ENCODE measurements around the gene PLSCR3.
A peak's percentile ranks its signal among the peaks of the same experiment; 100 is the strongest.

PLSCR3 gene

DNA sequence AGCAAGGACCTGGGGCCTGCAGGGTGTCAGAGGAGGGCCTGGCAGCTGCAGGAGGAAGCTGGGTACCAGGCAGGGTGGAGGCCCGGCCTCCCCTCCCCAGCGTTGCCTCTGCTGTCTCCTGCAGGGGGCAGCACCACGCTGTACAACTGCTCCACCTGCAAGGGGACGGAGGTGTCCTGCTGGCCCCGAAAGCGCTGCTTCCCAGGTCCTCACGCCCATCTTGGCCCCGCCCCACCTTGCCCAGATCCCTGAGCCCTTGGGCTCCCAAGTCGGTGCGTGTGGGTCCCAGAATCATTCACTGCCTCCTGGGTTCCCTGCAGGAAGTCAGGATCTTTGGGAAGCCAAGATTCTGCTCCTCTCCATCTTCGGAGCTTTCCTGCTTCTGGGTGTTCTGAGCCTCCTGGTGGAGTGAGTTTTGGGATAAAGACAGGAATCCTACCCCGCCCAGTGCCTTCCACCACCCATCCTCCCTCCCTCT is 38.2 kb downstream of the PLSCR3 start:
- Histone ChIP-seq H3K36me3 (ENCODE audit: control insufficient read depth in 2 of 2, insufficient read depth in 2 of 2, low read length in 2 of 2) (no peaks in the 10 kb centered on the region), H3K4me3 (ENCODE audit: low read length in 2 of 2) (no peak overlapping the region), H3K4me1 (ENCODE audit: control insufficient read depth, insufficient read depth, low read length) (peaks cover 38% of the 10 kb centered on the region), H3K9ac (ENCODE audit: low read length in 2 of 2) (no peak overlapping the region), H3K27me3 (ENCODE audit: control insufficient read depth in 1 of 2, insufficient read depth in 2 of 2, low read length in 2 of 2) (peaks cover 0 to 3% of the 10 kb centered on the region in 2 donors), H3K9me3 (ENCODE audit: control insufficient read depth in 2 of 2, low read length in 2 of 2) (no peaks in the 10 kb centered on the region), H3K27ac (ENCODE audit: low read length) (no peak overlapping the region)

DNA sequence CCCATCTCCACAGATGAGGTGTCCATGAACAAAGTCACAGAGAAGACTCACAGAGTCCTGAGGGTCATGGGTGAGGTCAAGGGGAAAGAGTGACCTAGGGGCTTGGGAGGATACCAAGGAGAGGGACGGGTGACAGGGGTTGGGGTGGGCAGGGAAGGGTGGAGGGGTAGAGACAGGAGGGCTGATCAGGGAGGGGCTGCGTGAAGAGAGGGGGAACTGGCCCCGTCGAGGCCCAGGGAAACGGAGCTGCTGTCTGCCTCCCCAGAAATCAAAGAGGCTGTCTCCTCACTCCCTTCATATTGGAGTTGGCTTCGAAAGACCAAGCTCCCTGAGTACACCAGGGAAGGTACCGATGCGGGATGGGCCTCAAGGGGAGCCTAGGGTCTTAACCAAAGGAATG is 38.8 kb downstream of the PLSCR3 start:
- Histone ChIP-seq H3K4me1 (ENCODE audit: control insufficient read depth, insufficient read depth, low read length) (peaks cover 43% of the 10 kb centered on the region), H3K27me3 (ENCODE audit: control insufficient read depth in 1 of 2, insufficient read depth in 2 of 2, low read length in 2 of 2) (peaks cover 0 to 3% of the 10 kb centered on the region in 2 donors), H3K36me3 (ENCODE audit: control insufficient read depth in 2 of 2, insufficient read depth in 2 of 2, low read length in 2 of 2) (no peaks in the 10 kb centered on the region), H3K9ac (ENCODE audit: low read length in 2 of 2) (no peak overlapping the region), H3K9me3 (ENCODE audit: control insufficient read depth in 2 of 2, low read length in 2 of 2) (no peaks in the 10 kb centered on the region), H3K27ac (ENCODE audit: low read length) (no peak overlapping the region), H3K4me3 (ENCODE audit: low read length in 2 of 2) (no peak overlapping the region)

DNA sequence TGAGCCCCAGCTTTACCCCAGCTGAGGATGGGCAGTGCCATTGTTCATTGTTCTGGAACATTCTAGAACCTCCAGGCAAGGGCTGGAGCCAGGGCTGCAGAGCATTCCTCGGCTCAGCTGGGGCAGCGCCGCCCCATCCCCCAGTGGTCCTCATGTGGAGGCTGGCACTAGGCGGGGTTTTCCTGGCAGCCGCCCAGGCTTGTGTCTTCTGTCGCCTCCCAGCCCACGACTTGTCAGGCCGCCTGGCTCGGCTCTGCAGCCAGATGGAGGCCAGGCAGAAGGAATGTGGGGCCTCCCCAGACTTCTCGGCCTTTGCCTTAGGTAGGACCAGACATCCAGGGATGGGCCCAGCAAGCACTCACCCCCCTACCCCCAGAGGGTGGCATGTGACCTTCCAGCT is 39.3 kb downstream of the PLSCR3 start, which contains the start of gene TMEM95:
TMEM95 (plus strand) TSS at position 104 of the 400 bp plus-strand sequence; CDS start at position 153, 49 bp downstream.
- Histone ChIP-seq H3K27me3 (ENCODE audit: control insufficient read depth in 1 of 2, insufficient read depth in 2 of 2, low read length in 2 of 2) (peaks cover 0 to 3% of the 10 kb centered on the region in 2 donors), H3K4me3 (ENCODE audit: low read length in 2 of 2) (peak within 1 kb of the TSS in 1 of 2 donors; percentile 29), H3K9ac (ENCODE audit: low read length in 2 of 2) (peak within 1 kb of the TSS in 1 of 2 donors; percentile 13), H3K4me1 (ENCODE audit: control insufficient read depth, insufficient read depth, low read length) (peaks cover 47% of the 10 kb centered on the region), H3K9me3 (ENCODE audit: control insufficient read depth in 2 of 2, low read length in 2 of 2) (no peaks in the 10 kb centered on the region), H3K36me3 (ENCODE audit: control insufficient read depth in 2 of 2, insufficient read depth in 2 of 2, low read length in 2 of 2) (no peaks in the 10 kb centered on the region), H3K27ac (ENCODE audit: low read length) (peak within 1 kb of the TSS; percentile 2)

DNA sequence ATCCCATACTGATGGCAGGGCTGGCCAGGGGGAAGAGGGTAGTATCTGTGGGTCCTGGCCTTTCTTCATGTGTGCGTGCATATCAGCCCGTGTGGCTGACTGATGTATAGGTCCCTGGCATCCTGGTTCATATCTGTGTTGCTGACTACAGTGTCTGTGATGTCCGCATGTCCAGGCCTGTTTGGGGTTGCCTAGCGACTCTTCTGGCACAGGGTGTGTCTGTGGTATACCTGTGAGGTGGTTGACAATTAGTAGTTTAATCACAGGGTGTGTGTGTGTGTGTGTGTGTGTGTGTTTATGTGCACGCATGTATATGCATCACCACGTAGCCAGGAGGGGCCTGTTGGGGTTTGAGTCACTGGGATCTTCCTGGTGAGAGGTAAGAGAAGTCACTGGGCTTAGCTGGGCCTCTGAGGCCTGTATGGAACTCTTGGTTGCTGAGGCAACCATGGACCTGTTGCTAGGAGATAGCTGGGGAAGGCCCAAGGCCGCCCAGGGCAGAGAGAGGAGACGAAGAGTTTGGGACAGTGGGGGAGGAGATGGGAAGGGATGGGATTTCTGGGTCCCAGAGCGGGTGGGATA is 40.0 kb downstream of the PLSCR3 start:
- peak overlapping the region in 1 of 2 donors; percentile 29 for H3K4me3 ChIP-seq (ENCODE audit: low read length in 2 of 2)
- peak overlapping the region; percentile 2 for H3K27ac ChIP-seq (ENCODE audit: low read length)

DNA sequence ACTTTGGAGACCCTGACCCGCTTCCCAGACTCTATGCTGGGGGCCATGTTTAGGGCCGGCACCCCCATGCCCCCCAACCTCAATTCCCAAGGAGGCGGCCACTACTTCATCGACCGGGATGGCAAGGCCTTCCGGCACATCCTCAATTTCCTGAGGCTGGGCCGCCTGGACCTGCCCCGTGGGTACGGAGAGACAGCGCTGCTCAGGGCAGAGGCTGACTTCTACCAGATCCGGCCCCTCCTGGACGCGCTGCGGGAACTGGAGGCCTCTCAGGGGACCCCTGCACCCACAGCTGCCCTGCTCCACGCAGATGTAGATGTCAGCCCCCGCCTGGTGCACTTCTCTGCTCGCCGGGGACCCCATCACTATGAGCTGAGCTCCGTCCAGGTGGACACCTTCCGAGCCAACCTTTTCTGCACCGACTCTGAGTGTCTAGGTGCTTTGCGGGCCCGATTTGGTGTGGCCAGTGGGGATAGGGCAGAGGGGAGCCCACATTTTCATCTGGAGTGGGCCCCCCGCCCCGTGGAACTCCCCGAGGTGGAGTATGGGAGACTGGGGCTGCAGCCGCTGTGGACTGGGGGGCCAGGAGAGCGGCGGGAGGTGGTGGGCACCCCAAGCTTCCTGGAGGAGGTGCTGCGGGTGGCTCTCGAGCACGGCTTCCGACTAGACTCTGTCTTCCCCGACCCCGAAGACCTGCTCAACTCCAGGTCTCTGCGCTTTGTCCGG is 41.3 kb downstream of the PLSCR3 start:
- Histone ChIP-seq H3K9ac (ENCODE audit: low read length in 2 of 2) (peak overlapping the region in 1 of 2 donors; percentile 85), H3K4me3 (ENCODE audit: low read length in 2 of 2) (peak overlapping the region; percentile 87 to 90), H3K27ac (ENCODE audit: low read length) (peak overlapping the region; percentile 2), H3K27me3 (ENCODE audit: control insufficient read depth in 1 of 2, insufficient read depth in 2 of 2, low read length in 2 of 2) (peaks cover 0 to 3% of the 10 kb centered on the region in 2 donors), H3K36me3 (ENCODE audit: control insufficient read depth in 2 of 2, insufficient read depth in 2 of 2, low read length in 2 of 2) (no peaks in the 10 kb centered on the region), H3K9me3 (ENCODE audit: control insufficient read depth in 2 of 2, low read length in 2 of 2) (no peaks in the 10 kb centered on the region), H3K4me1 (ENCODE audit: control insufficient read depth, insufficient read depth, low read length) (peaks cover 56% of the 10 kb centered on the region)

More for the DNA sequence above, 40.0 kb downstream of the PLSCR3 start:
- Histone ChIP-seq H3K4me1 (ENCODE audit: control insufficient read depth, insufficient read depth, low read length) (peaks cover 51% of the 10 kb centered on the region), H3K9me3 (ENCODE audit: control insufficient read depth in 2 of 2, low read length in 2 of 2) (no peaks in the 10 kb centered on the region), H3K27me3 (ENCODE audit: control insufficient read depth in 1 of 2, insufficient read depth in 2 of 2, low read length in 2 of 2) (peaks cover 0 to 3% of the 10 kb centered on the region in 2 donors), H3K36me3 (ENCODE audit: control insufficient read depth in 2 of 2, insufficient read depth in 2 of 2, low read length in 2 of 2) (no peaks in the 10 kb centered on the region), H3K9ac (ENCODE audit: low read length in 2 of 2) (peak overlapping the region in 1 of 2 donors; percentile 13)

DNA sequence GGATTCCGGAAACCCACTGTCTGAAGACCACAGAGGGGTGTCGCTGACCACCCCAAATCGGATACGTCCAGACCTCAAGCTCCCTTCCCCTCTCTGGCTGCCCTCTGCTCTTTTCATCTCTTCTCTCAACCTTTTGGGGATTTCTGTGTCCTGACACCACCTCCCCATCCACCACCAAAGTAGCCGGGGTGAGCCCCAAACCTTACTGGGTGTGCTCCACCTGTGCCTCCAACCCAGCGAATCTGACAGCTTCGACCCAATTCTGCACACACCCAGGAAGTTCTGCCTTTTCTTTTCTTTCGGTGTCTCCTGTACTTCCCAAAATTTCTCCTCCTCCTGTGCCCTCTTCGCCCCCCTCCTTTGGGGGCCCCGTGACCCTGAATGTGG is 41.8 kb downstream of the PLSCR3 start:
- Histone ChIP-seq H3K27me3 (ENCODE audit: control insufficient read depth in 1 of 2, insufficient read depth in 2 of 2, low read length in 2 of 2) (peaks cover 0 to 3% of the 10 kb centered on the region in 2 donors), H3K9me3 (ENCODE audit: control insufficient read depth in 2 of 2, low read length in 2 of 2) (no peaks in the 10 kb centered on the region), H3K9ac (ENCODE audit: low read length in 2 of 2) (peak overlapping the region; percentile 82 to 85), H3K4me3 (ENCODE audit: low read length in 2 of 2) (peak overlapping the region; percentile 87 to 90), H3K36me3 (ENCODE audit: control insufficient read depth in 2 of 2, insufficient read depth in 2 of 2, low read length in 2 of 2) (no peaks in the 10 kb centered on the region), H3K4me1 (ENCODE audit: control insufficient read depth, insufficient read depth, low read length) (peaks cover 56% of the 10 kb centered on the region), H3K27ac (ENCODE audit: low read length) (peak overlapping the region; percentile 96)

DNA sequence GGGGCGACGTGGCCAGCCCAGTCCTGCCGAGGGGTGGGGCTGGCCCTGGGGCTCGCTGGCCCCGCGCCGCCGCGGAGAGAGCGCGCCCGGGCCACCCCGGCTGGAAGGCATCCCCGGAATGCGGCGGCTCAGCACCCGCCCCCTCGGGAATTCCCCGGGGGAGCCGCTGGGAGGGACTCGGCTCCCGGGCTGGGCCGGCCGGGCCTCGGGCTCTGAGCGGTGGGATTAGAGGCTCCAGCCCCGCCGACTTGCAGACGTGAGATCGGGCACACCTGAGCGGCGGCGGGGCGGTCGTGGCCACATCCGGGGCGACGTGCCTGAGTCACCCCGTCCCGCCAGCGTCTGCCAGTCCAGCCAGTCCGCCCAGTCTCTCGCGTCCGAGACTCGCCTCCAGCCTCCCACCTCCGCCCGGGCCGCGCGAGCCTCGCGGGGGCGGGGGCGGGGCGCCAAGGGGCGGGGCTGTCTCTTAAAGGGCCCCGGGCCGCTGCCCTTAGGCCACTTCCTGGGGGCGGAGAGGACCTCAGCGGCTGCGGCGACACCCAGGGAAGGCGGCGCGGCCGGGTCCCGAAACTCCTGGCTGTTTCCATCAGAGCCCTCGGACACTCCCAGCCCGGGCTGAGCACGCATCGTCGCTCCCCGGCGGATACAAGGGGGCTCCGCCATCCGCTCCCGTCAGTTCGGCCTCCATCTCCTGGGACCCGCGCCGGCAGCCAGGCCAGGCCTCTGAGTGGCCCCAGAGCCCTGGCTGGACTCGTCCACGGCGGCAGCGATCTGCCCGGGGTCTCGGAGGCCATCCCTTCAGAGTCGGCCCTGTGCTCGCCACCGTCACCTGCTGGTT is 42.4 kb downstream of the PLSCR3 start, which contains the start of gene KCTD11:
KCTD11 (plus strand) TSS at position 498 of the 838 bp plus-strand sequence.
- peak within 1 kb of the TSS; percentile 85 to 88 for H3K9ac ChIP-seq (ENCODE audit: low read length in 2 of 2)
- peaks cover 0 to 3% of the 10 kb centered on the region in 2 donors for H3K27me3 ChIP-seq (ENCODE audit: control insufficient read depth in 1 of 2, insufficient read depth in 2 of 2, low read length in 2 of 2)
- peaks cover 56% of the 10 kb centered on the region for H3K4me1 ChIP-seq (ENCODE audit: control insufficient read depth, insufficient read depth, low read length)
- no peaks in the 10 kb centered on the region for H3K36me3 ChIP-seq (ENCODE audit: control insufficient read depth in 2 of 2, insufficient read depth in 2 of 2, low read length in 2 of 2)
- no peaks in the 10 kb centered on the region for H3K9me3 ChIP-seq (ENCODE audit: control insufficient read depth in 2 of 2, low read length in 2 of 2)
- H3K4me3 ChIP-seq (ENCODE audit: low read length in 2 of 2) = peak within 1 kb of the TSS; percentile 87 to 90
- peak within 1 kb of the TSS; percentile 96 for H3K27ac ChIP-seq (ENCODE audit: low read length)

DNA sequence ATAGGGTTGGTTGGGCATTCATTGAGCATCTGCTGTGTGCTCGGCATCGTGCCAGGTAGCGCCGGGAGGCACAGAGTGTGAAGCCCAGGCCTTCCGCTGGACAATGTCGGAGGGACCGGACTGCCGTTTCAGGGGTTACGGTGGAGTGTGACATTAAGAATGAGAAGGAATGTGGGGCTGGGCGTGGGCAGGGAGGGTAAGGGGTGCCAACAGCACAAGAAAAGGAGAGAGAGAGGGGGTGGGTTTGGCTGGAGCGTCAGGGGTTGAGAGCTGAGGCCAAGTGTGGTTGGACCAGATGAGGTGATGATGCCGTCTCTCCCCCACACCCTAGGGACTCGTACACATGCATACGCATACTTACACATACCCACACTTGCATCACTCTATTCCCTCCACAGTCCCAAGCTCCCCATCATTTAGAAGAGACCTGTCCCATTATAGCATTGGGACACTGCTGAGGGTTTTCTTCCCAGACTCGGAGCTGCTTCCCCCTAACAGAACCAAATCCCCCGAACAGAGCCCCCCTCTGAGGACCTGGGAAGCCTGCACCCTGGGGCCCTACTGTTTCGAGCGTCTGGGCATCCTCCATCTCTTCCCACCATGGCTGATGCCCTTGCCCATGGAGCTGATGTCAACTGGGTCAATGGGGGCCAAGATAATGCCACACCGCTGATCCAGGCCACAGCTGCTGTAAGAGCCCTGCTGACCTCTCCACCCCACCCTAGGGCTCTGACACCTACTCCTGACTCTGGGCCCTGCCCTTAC is 45.7 kb downstream of the PLSCR3 start:
- Histone ChIP-seq H3K4me1 (ENCODE audit: control insufficient read depth, insufficient read depth, low read length) (peaks cover 37% of the 10 kb centered on the region), H3K9ac (ENCODE audit: low read length in 2 of 2) (no peak overlapping the region), H3K9me3 (ENCODE audit: control insufficient read depth in 2 of 2, low read length in 2 of 2) (no peaks in the 10 kb centered on the region), H3K36me3 (ENCODE audit: control insufficient read depth in 2 of 2, insufficient read depth in 2 of 2, low read length in 2 of 2) (no peaks in the 10 kb centered on the region), H3K4me3 (ENCODE audit: low read length in 2 of 2) (no peak overlapping the region), H3K27me3 (ENCODE audit: control insufficient read depth in 1 of 2, insufficient read depth in 2 of 2, low read length in 2 of 2) (peaks cover 3 to 4% of the 10 kb centered on the region in 2 donors), H3K27ac (ENCODE audit: low read length) (no peak overlapping the region)

DNA sequence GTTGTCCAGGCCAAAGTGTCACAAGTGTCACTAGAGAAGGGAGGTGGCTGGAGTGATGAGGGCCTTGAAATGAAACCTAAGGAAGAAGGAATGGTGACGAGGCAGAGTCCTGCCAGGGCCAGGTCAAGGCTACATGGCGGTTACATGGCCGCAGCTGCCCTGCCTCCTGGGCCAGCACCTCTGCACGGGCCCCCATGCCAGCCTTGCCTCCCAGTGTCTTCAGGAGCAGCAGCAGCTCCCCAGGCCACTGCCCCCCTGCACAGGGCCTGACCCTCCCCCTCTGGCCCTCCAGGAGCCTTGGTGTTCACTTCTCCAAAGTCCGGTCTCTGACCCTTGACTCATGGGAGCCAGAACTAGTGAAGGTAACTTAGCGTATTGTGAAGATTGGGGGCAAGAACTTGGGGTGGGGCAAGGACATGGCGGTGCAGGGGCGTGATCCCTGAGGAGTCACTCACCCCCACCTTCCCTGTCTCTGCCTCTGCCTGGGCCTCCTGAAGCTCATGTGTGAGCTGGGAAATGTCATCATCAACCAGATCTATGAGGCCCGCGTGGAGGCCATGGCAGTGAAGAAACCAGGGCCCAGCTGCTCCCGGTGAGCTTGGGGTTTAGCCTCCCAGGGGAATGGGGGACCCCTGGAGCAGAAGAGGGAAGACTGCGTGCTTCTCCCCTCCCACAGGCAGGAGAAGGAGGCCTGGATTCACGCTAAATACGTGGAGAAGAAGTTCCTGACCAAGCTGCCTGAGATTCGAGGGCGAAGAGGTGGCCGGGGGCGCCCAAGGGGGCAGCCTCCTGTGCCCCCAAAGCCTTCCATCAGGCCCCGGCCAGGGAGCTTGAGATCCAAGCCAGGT is 46.5 kb downstream of the PLSCR3 start:
- H3K9me3 ChIP-seq (ENCODE audit: control insufficient read depth in 2 of 2, low read length in 2 of 2) = no peaks in the 10 kb centered on the region
- H3K36me3 ChIP-seq (ENCODE audit: control insufficient read depth in 2 of 2, insufficient read depth in 2 of 2, low read length in 2 of 2) = no peaks in the 10 kb centered on the region
- H3K4me3 ChIP-seq (ENCODE audit: low read length in 2 of 2) = no peak overlapping the region
- H3K4me1 ChIP-seq (ENCODE audit: control insufficient read depth, insufficient read depth, low read length) = peaks cover 29% of the 10 kb centered on the region
- H3K9ac ChIP-seq (ENCODE audit: low read length in 2 of 2) = no peak overlapping the region
- peaks cover 3 to 10% of the 10 kb centered on the region in 2 donors for H3K27me3 ChIP-seq (ENCODE audit: control insufficient read depth in 1 of 2, insufficient read depth in 2 of 2, low read length in 2 of 2)
- no peak overlapping the region for H3K27ac ChIP-seq (ENCODE audit: low read length)

Measured in stomach smooth muscle (tissue), 2 donors.